GM12878 (cell line): Measurements from ENCODE around the gene SYNGR3. TPM values are rescaled to one million over a fixed set of nuclear protein-coding genes. Genes with fewer than 3 reads are reported as not detected.

Experiments
- ATAC-seq: fragments of 200-7000 bp; cut with Tn5 transposase; 3 replicates; pipeline ENCODE4 v1.9.1; 2020; ENCODE audit warnings: mild to moderate bottlenecking, moderate library complexity
- BruUV-seq: library from RNA; stranded (reverse); fragments of 400-500 nt; replicated peaks from 2 replicates; lab custom pipeline; 2021; lab: Mats Ljungman, UMichigan
- CTCF ChIA-PET: fragments of 300-600 bp; sonication (Branson Sonifier 250); formaldehyde crosslinking; extraction: SDS; loops from one replicate; lab custom pipeline; 2021; ENCODE audit warnings: inconsistent platforms; lab: Yijun Ruan, JAX
- POLR2A ChIA-PET: fragments of 350-600 bp; formaldehyde crosslinking; extraction: SDS; loops from one replicate; lab custom pipeline; 2021; ENCODE audit warnings: inconsistent platforms; lab: Charles Lee
- RAD21 ChIA-PET: fragments of 300-600 bp; sonication (Branson Sonifier 250); formaldehyde crosslinking; loops from one replicate; lab custom pipeline; 2023; ENCODE audit warnings: antibody characterized with exemption; ENCODE audit not compliant: unreplicated experiment; lab: Charles Lee
- SMC1A ChIA-PET: fragments of 300-600 bp; sonication (Branson Sonifier 250); formaldehyde crosslinking; loops from one replicate; lab custom pipeline; 2023; ENCODE audit not compliant: unreplicated experiment, uncharacterized antibody; lab: Charles Lee
- DNase-seq: peaks from one replicate; pipeline ENCODE4 v3.0.0-alpha.2; 2011; ENCODE audit warnings: low read depth, low spot score
- FAIRE-seq: peaks from 3 replicates; lab custom pipeline; 2011; peaks lifted over from hg19 to GRCh38; lab: Jason Lieb, UNC
- H2AFZ ChIP-seq: 2 replicates; pipeline ENCODE4 v1.6.0; 2011; ENCODE audit warnings: low read depth, low read length, control low read depth; ENCODE audit not compliant: control insufficient read depth
- H3K27ac ChIP-seq: 2 replicates; pipeline ENCODE4 v1.5.1; 2011; ENCODE audit warnings: control low read depth; ENCODE audit not compliant: control insufficient read depth, insufficient read depth
- H3K27me3 ChIP-seq, 2 experiments: replicated peaks in 1 of 2; 2 replicates each; pipeline versions ENCODE4 v1.6.0 to v1.6.1; 2011; ENCODE audit warnings: low read length in 1 of 2; ENCODE audit not compliant: control insufficient read depth in 2 of 2, insufficient read depth in 2 of 2
- H3K36me3 ChIP-seq, 2 experiments: 2 replicates each; pipeline ENCODE4 v1.5.1; 2011; ENCODE audit warnings: low read length in 1 of 2; ENCODE audit not compliant: control insufficient read depth in 2 of 2, insufficient read depth in 2 of 2
- H3K4me1 ChIP-seq: 2 replicates; pipeline ENCODE4 v1.6.1; 2011; ENCODE audit warnings: mild to moderate bottlenecking, low read length, moderate library complexity, mixed read lengths; ENCODE audit not compliant: control insufficient read depth, insufficient read depth
- H3K4me2 ChIP-seq: 2 replicates; pipeline ENCODE4 v1.6.0; 2011; ENCODE audit warnings: control low read depth; ENCODE audit not compliant: control insufficient read depth, insufficient read depth
- H3K4me3 ChIP-seq: fragments of 200-600 bp; sonication (generic); 2 replicates; pipeline ENCODE4 v1.5.1; 2016
- H3K79me2 ChIP-seq: 2 replicates; pipeline ENCODE4 v1.6.0; 2011; ENCODE audit warnings: low read length; ENCODE audit not compliant: control insufficient read depth, insufficient read depth
- H3K9ac ChIP-seq: 2 replicates; pipeline ENCODE4 v1.8.0; 2011; ENCODE audit warnings: low read length, control low read depth, mixed read lengths; ENCODE audit not compliant: control insufficient read depth, insufficient read depth
- H3K9me3 ChIP-seq: replicated peaks from 3 replicates; pipeline ENCODE4 v1.5.1; 2011; ENCODE audit warnings: mild to moderate bottlenecking, low read length; ENCODE audit not compliant: control insufficient read depth, insufficient read depth
- H4K20me1 ChIP-seq: 2 replicates; pipeline ENCODE4 v1.6.0; 2011; ENCODE audit not compliant: control insufficient read depth, insufficient read depth
- BMI1 ChIP-seq: fragments of 450-650 bp; IDR thresholded peaks from 2 replicates; pipeline ENCODE4 v1.6.1; 2016; ENCODE audit warnings: mild to moderate bottlenecking, moderate library complexity, borderline replicate concordance
- CREB1 ChIP-seq: IDR thresholded peaks from 2 replicates; pipeline ENCODE4 v1.6.1; 2012; ENCODE audit warnings: low read depth, mild to moderate bottlenecking, inconsistent platforms
- DPF2 ChIP-seq: fragments of 450-650 bp; IDR thresholded peaks from 2 replicates; pipeline ENCODE4 v1.6.1; 2017; ENCODE audit warnings: mild to moderate bottlenecking
- HDGF ChIP-seq: fragments of 450-650 bp; IDR thresholded peaks from 2 replicates; pipeline ENCODE4 v1.6.1; 2016; ENCODE audit warnings: antibody characterized with exemption
- MYB ChIP-seq: fragments of 150-350 bp; IDR thresholded peaks from 2 replicates; pipeline ENCODE4 v1.6.1; 2014; ENCODE audit warnings: mild to moderate bottlenecking, low read depth, low read length, borderline replicate concordance
- POLR2AphosphoS2 ChIP-seq: IDR thresholded peaks from 2 replicates; pipeline ENCODE4 v1.6.1; 2011; ENCODE audit warnings: low read depth, mild to moderate bottlenecking, low read length, improper control_type of control experiment, moderate library complexity
- SIX5 ChIP-seq: IDR thresholded peaks from 2 replicates; pipeline ENCODE4 v1.6.1; 2011; ENCODE audit warnings: mild to moderate bottlenecking, low read depth, low read length, moderate library complexity; ENCODE audit not compliant: severe bottlenecking
- SUPT20H ChIP-seq: IDR thresholded peaks from 2 replicates; pipeline ENCODE4 v1.6.1; 2011; ENCODE audit warnings: low read depth, mild to moderate bottlenecking, low read length, moderate library complexity, borderline replicate concordance; ENCODE audit not compliant: control insufficient read depth
- YBX1 ChIP-seq: fragments of 450-650 bp; IDR thresholded peaks from 2 replicates; pipeline ENCODE4 v1.6.1; 2016; ENCODE audit warnings: antibody characterized with exemption
- YY1 ChIP-seq: IDR thresholded peaks from 2 replicates; pipeline ENCODE4 v1.6.1; 2011; ENCODE audit warnings: low read depth, mild to moderate bottlenecking, low read length
- ZBED1 ChIP-seq: IDR thresholded peaks from 2 replicates; pipeline ENCODE4 v1.6.1; 2016; ENCODE audit warnings: borderline replicate concordance
- ZNF384 ChIP-seq: IDR thresholded peaks from 2 replicates; pipeline ENCODE4 v1.6.1; 2012; ENCODE audit warnings: low read depth, mild to moderate bottlenecking, low read length, improper control_type of control experiment, borderline replicate concordance
- WGBS: methylation state at CpG from one replicate; pipeline ENCODE4 v1.1.6; 2016; ENCODE audit warnings: low lambda C conversion rate; ENCODE audit not compliant: insufficient replicate concordance, insufficient coverage; ENCODE audit errors: missing lambda C conversion rate; 5-methylcytosine and 5-hydroxymethylcytosine counted together
- in situ Hi-C: fragments of 300-500 bp; cut with MboI; formaldehyde crosslinking; loops from 9 replicates; pipeline ENCODE4 v1.14.3; 2018; ENCODE audit warnings: mixed read lengths
- intact Hi-C: fragments of 100-400 bp; cut with micrococcal nuclease; formaldehyde crosslinking; loops from one replicate; pipeline ENCODE4 v1.14.2; 2022; ENCODE audit not compliant: unreplicated experiment
- polyA plus RNA-seq, 11 experiments: library from polyadenylated mRNA; depleted of rRNA in 4 of 11; unstranded in 6 of 11; stranded (reverse) in 5 of 11; fragments of >200 nt; fragmentation: Nextera tagmentation in 4 of 11; fragmentation: Illumina TruSeq in 1 of 11; extraction: Ambion mirVana in 4 of 11; extraction: Trizol in 1 of 11; gene quantifications; 1 replicate in 1 of 11; 2 replicates in 10 of 11; pipeline versions ENCODE4 v1.2.1 to v1.2.3, GENCODE V29; 2011 to 2016; ENCODE audit warnings: inconsistent platforms in 2 of 11, missing spikeins in 2 of 11, low read depth in 1 of 11
- total RNA-seq, 4 experiments: library from RNA; depleted of rRNA in 3 of 4; stranded (reverse); fragments of >200 nt in 3 of 4; fragmentation: Illumina TruSeq in 1 of 4; extraction: Trizol in 1 of 4; gene quantifications; 2 replicates each; pipeline versions ENCODE4 v1.2.1 to v1.2.3, GENCODE V29; 2013 to 2021
- TF ChIP-seq, protein P1 (sequence below): IDR thresholded peaks from 2 replicates; pipeline ENCODE4 v1.6.1; 2012; ENCODE audit warnings: low read depth, low read length, improper control_type of control experiment
- TF ChIP-seq, protein P2 (sequence below): fragments of 150-350 bp; IDR thresholded peaks from 2 replicates; pipeline ENCODE4 v1.6.1; 2014; ENCODE audit warnings: mild to moderate bottlenecking, low read depth, low read length
- TF ChIP-seq, protein P3 (sequence below): fragments of 450-650 bp; IDR thresholded peaks from 2 replicates; pipeline ENCODE4 v1.6.1; 2018; ENCODE audit warnings: borderline replicate concordance, mild to moderate bottlenecking; ENCODE audit not compliant: partially characterized antibody
- TF ChIP-seq, protein P4 (sequence below): fragments of 450-650 bp; conservative IDR thresholded peaks from 2 replicates; pipeline ENCODE4 v1.6.1; 2017; ENCODE audit warnings: mild to moderate bottlenecking, moderate library complexity

SYNGR3 gene
- total and polyA plus RNA-seq, 10 of the 15 experiments (the other 5 are each of a cell fraction or from before 2014, with no cell fraction given) = 1.2 to 18.1 (median 6.6) TPM

DNA sequence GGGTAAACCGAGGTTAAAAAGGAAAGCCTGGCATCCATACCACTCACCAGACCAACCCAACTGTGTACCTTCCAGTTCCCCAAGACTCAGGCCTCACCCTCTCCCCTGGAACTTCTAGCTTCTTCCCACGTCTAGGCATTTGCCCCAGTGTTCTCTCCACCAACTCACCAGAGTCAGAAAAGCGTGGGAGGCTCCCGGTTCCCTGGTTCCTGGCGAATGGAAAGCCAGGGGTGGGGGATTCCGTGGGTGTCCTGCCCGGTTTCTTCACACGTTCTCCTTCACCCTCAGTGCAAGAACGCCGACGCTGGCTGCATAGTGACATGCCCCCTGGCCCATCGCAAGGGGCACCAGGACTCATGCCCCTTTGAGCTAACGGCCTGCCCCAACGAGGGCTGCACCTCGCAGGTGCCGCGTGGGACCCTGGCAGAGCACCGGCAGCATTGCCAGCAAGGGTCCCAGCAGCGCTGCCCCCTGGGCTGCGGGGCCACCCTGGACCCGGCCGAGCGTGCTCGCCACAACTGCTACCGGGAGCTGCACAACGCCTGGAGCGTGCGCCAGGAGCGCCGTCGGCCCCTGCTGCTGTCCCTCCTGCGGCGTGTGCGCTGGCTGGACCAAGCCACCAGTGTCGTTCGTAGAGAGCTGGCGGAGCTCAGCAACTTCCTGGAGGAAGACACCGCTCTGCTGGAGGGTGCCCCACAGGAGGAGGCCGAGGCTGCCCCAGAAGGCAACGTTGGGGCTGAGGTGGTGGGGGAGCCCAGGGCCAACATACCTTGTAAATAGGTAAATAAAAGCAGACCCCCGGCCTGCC, 21.4 kb upstream of the SYNGR3 start:
- ChIA-PET RAD21 (no interaction called here), CTCF (no interaction called here), POLR2A (interaction anchor here (0.6 kb wide), 1 partner anchor 20 kb away, joined by 3 read pairs; no protein-coding TSS in a partner anchor), SMC1A (no interaction called here)
- FAIRE-seq (no peak), ATAC-seq (no peak)
- peaks cover 3% of the 10 kb centered on the region; the same call in 1 of the 2 replicates for H4K20me1 ChIP-seq
- peaks cover 0 to 6% of the 10 kb centered on the region in 2 experiments; a peak in 3 of 4 replicates for H3K36me3 ChIP-seq
- in situ Hi-C loops (no loop called here), intact Hi-C loops (no loop called here)
- H2AFZ ChIP-seq = no peak overlapping the region
- H3K27me3 ChIP-seq = no peaks in the 10 kb centered on the region
- no peak overlapping the region for H3K4me2 ChIP-seq
- no peak overlapping the region for H3K4me3 ChIP-seq
- no peaks in the 10 kb centered on the region for H3K9me3 ChIP-seq
- no TSS peak for BruUV-seq
- peaks cover 10% of the 10 kb centered on the region for H3K4me1 ChIP-seq
- H3K27ac ChIP-seq = no peak overlapping the region
- peaks cover 51% of the 10 kb centered on the region for H3K79me2 ChIP-seq
- TF ChIP-seq, protein P1, sequence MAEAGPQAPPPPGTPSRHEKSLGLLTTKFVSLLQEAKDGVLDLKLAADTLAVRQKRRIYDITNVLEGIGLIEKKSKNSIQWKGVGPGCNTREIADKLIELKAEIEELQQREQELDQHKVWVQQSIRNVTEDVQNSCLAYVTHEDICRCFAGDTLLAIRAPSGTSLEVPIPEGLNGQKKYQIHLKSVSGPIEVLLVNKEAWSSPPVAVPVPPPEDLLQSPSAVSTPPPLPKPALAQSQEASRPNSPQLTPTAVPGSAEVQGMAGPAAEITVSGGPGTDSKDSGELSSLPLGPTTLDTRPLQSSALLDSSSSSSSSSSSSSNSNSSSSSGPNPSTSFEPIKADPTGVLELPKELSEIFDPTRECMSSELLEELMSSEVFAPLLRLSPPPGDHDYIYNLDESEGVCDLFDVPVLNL = no peak
- no peak for TF ChIP-seq POLR2AphosphoS2
- TF ChIP-seq, protein P2, sequence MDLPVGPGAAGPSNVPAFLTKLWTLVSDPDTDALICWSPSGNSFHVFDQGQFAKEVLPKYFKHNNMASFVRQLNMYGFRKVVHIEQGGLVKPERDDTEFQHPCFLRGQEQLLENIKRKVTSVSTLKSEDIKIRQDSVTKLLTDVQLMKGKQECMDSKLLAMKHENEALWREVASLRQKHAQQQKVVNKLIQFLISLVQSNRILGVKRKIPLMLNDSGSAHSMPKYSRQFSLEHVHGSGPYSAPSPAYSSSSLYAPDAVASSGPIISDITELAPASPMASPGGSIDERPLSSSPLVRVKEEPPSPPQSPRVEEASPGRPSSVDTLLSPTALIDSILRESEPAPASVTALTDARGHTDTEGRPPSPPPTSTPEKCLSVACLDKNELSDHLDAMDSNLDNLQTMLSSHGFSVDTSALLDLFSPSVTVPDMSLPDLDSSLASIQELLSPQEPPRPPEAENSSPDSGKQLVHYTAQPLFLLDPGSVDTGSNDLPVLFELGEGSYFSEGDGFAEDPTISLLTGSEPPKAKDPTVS = no peak
- TF ChIP-seq SIX5 = no peak
- no peak for TF ChIP-seq BMI1
- no peak for TF ChIP-seq ZNF384
- TF ChIP-seq SUPT20H = no peak
- no peak for TF ChIP-seq DPF2
- no peak for TF ChIP-seq MYB
- no peak for TF ChIP-seq CREB1
- no peak for TF ChIP-seq ZBED1
- no peak for TF ChIP-seq HDGF
- TF ChIP-seq YBX1 = no peak
- TF ChIP-seq YY1 = no peak
- TF ChIP-seq, protein P3, sequence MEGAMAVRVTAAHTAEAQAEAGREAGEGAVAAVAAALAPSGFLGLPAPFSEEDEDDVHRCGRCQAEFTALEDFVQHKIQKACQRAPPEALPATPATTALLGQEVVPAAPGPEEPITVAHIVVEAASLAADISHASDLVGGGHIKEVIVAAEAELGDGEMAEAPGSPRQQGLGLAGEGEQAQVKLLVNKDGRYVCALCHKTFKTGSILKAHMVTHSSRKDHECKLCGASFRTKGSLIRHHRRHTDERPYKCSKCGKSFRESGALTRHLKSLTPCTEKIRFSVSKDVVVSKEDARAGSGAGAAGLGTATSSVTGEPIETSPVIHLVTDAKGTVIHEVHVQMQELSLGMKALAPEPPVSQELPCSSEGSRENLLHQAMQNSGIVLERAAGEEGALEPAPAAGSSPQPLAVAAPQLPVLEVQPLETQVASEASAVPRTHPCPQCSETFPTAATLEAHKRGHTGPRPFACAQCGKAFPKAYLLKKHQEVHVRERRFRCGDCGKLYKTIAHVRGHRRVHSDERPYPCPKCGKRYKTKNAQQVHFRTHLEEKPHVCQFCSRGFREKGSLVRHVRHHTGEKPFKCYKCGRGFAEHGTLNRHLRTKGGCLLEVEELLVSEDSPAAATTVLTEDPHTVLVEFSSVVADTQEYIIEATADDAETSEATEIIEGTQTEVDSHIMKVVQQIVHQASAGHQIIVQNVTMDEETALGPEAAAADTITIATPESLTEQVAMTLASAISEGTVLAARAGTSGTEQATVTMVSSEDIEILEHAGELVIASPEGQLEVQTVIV = no peak
- TF ChIP-seq, protein P4, sequence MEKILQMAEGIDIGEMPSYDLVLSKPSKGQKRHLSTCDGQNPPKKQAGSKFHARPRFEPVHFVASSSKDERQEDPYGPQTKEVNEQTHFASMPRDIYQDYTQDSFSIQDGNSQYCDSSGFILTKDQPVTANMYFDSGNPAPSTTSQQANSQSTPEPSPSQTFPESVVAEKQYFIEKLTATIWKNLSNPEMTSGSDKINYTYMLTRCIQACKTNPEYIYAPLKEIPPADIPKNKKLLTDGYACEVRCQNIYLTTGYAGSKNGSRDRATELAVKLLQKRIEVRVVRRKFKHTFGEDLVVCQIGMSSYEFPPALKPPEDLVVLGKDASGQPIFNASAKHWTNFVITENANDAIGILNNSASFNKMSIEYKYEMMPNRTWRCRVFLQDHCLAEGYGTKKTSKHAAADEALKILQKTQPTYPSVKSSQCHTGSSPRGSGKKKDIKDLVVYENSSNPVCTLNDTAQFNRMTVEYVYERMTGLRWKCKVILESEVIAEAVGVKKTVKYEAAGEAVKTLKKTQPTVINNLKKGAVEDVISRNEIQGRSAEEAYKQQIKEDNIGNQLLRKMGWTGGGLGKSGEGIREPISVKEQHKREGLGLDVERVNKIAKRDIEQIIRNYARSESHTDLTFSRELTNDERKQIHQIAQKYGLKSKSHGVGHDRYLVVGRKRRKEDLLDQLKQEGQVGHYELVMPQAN = no peak
- TF ChIP-seq, all 136 proteins: peak for 0
- WGBS = 91% methylated on average over 41 of the region's 41 CpGs
- no peak for DNase-seq
- H3K9ac ChIP-seq = no peak overlapping the region
